Activated T-cell treated with anti-CD3 and anti-CD28 coated beads for 4 hours (primary cell): ENCODE data around the gene AMFR.

Experiments
- DNase-seq: peaks from one replicate; pipeline ENCODE4 v3.0.0-alpha.2; 2020

Gene AMFR

GRCh38 chr16:56425439-56425832 is at the start of gene AMFR:
Gene AMFR (minus strand): TSS chr16:56425545. CDS start chr16:56425327, 218 bp downstream.
- peak; percentile 34 for DNase-seq

- DNase-seq, result no peak
Measured at GRCh38 chr16:56470666-56471065, 45.3 kb upstream of the AMFR start.

GRCh38 chr16:56470232-56470631 is 44.9 kb upstream of the AMFR start:
- DNase-seq, result no peak

GRCh38 chr16:56469748-56470147 is 44.4 kb upstream of the AMFR start:
- no peak for DNase-seq

GRCh38 chr16:56468800-56469199 is 43.5 kb upstream of the AMFR start:
- no peak for DNase-seq

- no peak for DNase-seq
Measured at GRCh38 chr16:56466344-56466743, 41.0 kb upstream of the AMFR start.

- DNase-seq, result no peak
Measured at GRCh38 chr16:56463153-56463552, 37.8 kb upstream of the AMFR start.

- no peak for DNase-seq
Measured at GRCh38 chr16:56462064-56462796, 36.9 kb upstream of the AMFR start.

GRCh38 chr16:56460101-56460500 is 34.8 kb upstream of the AMFR start:
- DNase-seq, result no peak

- DNase-seq, result no peak
Measured at GRCh38 chr16:56457927-56458470, 32.7 kb upstream of the AMFR start.

GRCh38 chr16:56451753-56452689 is 26.7 kb upstream of the AMFR start:
- no peak for DNase-seq

GRCh38 chr16:56450986-56451752 is 25.8 kb upstream of the AMFR start, which contains the start of the genes NUDT21 and OGFOD1:
Gene NUDT21 (minus strand): TSS chr16:56451332. CDS start chr16:56451202, 130 bp downstream.
Gene OGFOD1 (plus strand): TSS chr16:56451554. CDS start chr16:56451613, 59 bp downstream.
- DNase-seq, result peak; percentile 82

GRCh38 chr16:56450275-56450985 is 25.1 kb upstream of the AMFR start:
- no peak for DNase-seq

GRCh38 chr16:56448005-56448404 is 22.7 kb upstream of the AMFR start:
- DNase-seq, result no peak

- DNase-seq, result no peak
Measured at GRCh38 chr16:56447286-56447685, 21.9 kb upstream of the AMFR start.

- no peak for DNase-seq
Measured at GRCh38 chr16:56438038-56438437, 12.7 kb upstream of the AMFR start.

GRCh38 chr16:56436258-56436657 is 10.9 kb upstream of the AMFR start:
- no peak for DNase-seq

GRCh38 chr16:56428091-56428490 is 2.7 kb upstream of the AMFR start:
- DNase-seq, result no peak

- DNase-seq, result no peak
Measured at GRCh38 chr16:56426585-56426984, 1.2 kb upstream of the AMFR start.

GRCh38 chr16:56424791-56425438 is 430 bp downstream of the AMFR start:
- peak; percentile 30 for DNase-seq

- no peak for DNase-seq
Measured at GRCh38 chr16:56424404-56424764, 961 bp downstream of the AMFR start.
